Measurements from ENCODE around the gene HPSE2.

The HPSE2 gene

DNA sequence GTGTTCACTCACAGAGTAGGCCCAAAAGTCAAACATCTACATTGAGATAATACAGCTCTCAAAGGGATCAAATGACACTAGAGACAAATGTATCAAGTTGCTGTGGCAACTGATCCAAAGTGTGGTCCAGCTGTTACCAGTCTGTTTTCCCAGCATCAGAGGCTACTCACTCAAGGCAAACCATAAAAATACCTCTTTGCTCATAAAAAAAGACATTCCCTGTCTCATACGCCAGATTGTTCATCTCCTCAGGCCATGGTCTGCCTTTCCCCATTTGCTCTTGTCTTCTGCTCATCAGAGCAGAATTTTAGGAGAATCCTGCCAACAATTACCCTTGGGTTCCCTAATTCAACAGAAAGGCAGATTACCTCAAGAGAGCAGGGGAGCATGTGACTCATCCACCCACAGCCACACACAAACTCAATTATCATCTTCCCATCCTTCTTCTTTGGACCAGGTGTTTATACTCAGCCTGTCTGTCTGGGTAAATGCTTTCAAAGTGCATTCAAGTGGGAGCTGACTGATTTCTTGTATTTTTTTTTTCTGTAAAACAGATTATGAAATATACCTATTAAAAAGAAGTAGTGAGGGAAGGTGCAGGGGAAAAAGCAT is 562.4 kb downstream of the HPSE2 start:
- Histone ChIP-seq H3K36me3 (ENCODE audit: low read length) (no peaks in the 10 kb centered on the region), H3K27me3 (ENCODE audit: low read length) (no peaks in the 10 kb centered on the region), H3K9me2 (replicated peaks; ENCODE audit: insufficient read depth, low read length) (no peaks in the 10 kb centered on the region; the same call in 1 of the 2 replicates), H4K20me1 (ENCODE audit: low read depth, low read length) (no peaks in the 10 kb centered on the region), H3K4me2 (ENCODE audit: low read depth, low read length, poor library complexity, severe bottlenecking) (no peak overlapping the region), H3F3A (ENCODE audit: insufficient read depth) (no peaks in the 10 kb centered on the region), H3K79me2 (ENCODE audit: insufficient read depth, low read length) (no peaks in the 10 kb centered on the region), H3K4me3 (ENCODE audit: insufficient read depth, low read length, poor library complexity, severe bottlenecking) (no peak overlapping the region), H3K9me3 (ENCODE audit: insufficient read depth, low read length) (no peaks in the 10 kb centered on the region), H3K9ac (ENCODE audit: low read length) (no peak overlapping the region), H3K27ac (ENCODE audit: low read depth, low read length) (no peak overlapping the region), H2AFZ (ENCODE audit: low read depth, low read length, severe bottlenecking) (no peak overlapping the region)
- TF ChIP-seq EZH2phosphoT487 (conservative IDR thresholded peaks at IDR 0.05; ENCODE audit: low read length), result no peak
- TF ChIP-seq, protein P1, sequence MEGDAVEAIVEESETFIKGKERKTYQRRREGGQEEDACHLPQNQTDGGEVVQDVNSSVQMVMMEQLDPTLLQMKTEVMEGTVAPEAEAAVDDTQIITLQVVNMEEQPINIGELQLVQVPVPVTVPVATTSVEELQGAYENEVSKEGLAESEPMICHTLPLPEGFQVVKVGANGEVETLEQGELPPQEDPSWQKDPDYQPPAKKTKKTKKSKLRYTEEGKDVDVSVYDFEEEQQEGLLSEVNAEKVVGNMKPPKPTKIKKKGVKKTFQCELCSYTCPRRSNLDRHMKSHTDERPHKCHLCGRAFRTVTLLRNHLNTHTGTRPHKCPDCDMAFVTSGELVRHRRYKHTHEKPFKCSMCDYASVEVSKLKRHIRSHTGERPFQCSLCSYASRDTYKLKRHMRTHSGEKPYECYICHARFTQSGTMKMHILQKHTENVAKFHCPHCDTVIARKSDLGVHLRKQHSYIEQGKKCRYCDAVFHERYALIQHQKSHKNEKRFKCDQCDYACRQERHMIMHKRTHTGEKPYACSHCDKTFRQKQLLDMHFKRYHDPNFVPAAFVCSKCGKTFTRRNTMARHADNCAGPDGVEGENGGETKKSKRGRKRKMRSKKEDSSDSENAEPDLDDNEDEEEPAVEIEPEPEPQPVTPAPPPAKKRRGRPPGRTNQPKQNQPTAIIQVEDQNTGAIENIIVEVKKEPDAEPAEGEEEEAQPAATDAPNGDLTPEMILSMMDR (IDR thresholded peaks at IDR 0.05; ENCODE audit: insufficient read depth, low read length, poor library complexity, severe bottlenecking), result no peak

GRCh38 chr10:98667081-98667480 is 568.6 kb downstream of the HPSE2 start:
- no peaks in the 10 kb centered on the region for H3K36me3 ChIP-seq (ENCODE audit: low read length)
- no peak overlapping the region for H2AFZ ChIP-seq (ENCODE audit: low read depth, low read length, severe bottlenecking)
- H3F3A ChIP-seq (ENCODE audit: insufficient read depth), result no peaks in the 10 kb centered on the region
- H3K27me3 ChIP-seq (ENCODE audit: low read length), result no peaks in the 10 kb centered on the region
- no peaks in the 10 kb centered on the region for H4K20me1 ChIP-seq (ENCODE audit: low read depth, low read length)
- no peaks in the 10 kb centered on the region for H3K9me3 ChIP-seq (ENCODE audit: insufficient read depth, low read length)
- H3K79me2 ChIP-seq (ENCODE audit: insufficient read depth, low read length), result no peaks in the 10 kb centered on the region
- no peak overlapping the region for H3K27ac ChIP-seq (ENCODE audit: low read depth, low read length)
- no peak overlapping the region for H3K4me2 ChIP-seq (ENCODE audit: low read depth, low read length, poor library complexity, severe bottlenecking)
- TF ChIP-seq EZH2phosphoT487 (conservative IDR thresholded peaks at IDR 0.05; ENCODE audit: low read length), result no peak
- TF ChIP-seq, protein P1 (IDR thresholded peaks at IDR 0.05; ENCODE audit: insufficient read depth, low read length, poor library complexity, severe bottlenecking), result no peak
- no peak overlapping the region for H3K9ac ChIP-seq (ENCODE audit: low read length)
- H3K4me3 ChIP-seq (ENCODE audit: insufficient read depth, low read length, poor library complexity, severe bottlenecking), result no peak overlapping the region
- no peaks in the 10 kb centered on the region; the same call in 1 of the 2 replicates for H3K9me2 ChIP-seq (replicated peaks; ENCODE audit: insufficient read depth, low read length)

- Histone ChIP-seq H3K36me3 (ENCODE audit: low read length) (no peaks in the 10 kb centered on the region), H3K27me3 (ENCODE audit: low read length) (no peaks in the 10 kb centered on the region), H3K9ac (ENCODE audit: low read length) (no peak overlapping the region), H3K4me3 (ENCODE audit: insufficient read depth, low read length, poor library complexity, severe bottlenecking) (no peak overlapping the region), H4K20me1 (ENCODE audit: low read depth, low read length) (no peaks in the 10 kb centered on the region), H3F3A (ENCODE audit: insufficient read depth) (no peaks in the 10 kb centered on the region), H3K79me2 (ENCODE audit: insufficient read depth, low read length) (no peaks in the 10 kb centered on the region), H3K27ac (ENCODE audit: low read depth, low read length) (no peak overlapping the region), H3K9me2 (replicated peaks; ENCODE audit: insufficient read depth, low read length) (no peaks in the 10 kb centered on the region), H3K9me3 (ENCODE audit: insufficient read depth, low read length) (no peaks in the 10 kb centered on the region), H3K4me2 (ENCODE audit: low read depth, low read length, poor library complexity, severe bottlenecking) (no peak overlapping the region), H2AFZ (ENCODE audit: low read depth, low read length, severe bottlenecking) (no peak overlapping the region)
- no peak for TF ChIP-seq EZH2phosphoT487 (conservative IDR thresholded peaks at IDR 0.05; ENCODE audit: low read length)
- TF ChIP-seq, protein P1 (IDR thresholded peaks at IDR 0.05; ENCODE audit: insufficient read depth, low read length, poor library complexity, severe bottlenecking), result no peak
These were observed 569.4 kb downstream of the HPSE2 start for GRCh38 chr10:98666276-98666675.
